NK-92 (cell line): ENCODE data around the gene FBLN2.
"Not testable (repeated sequence)": the region's sequence is repeated elsewhere in the genome, so short reads cannot be mapped to it uniquely, and the experiment has no call there.

Experiments used
- DNase-seq: peaks from one replicate; lab custom pipeline; 2025; ENCODE audit not compliant: unreplicated experiment; lab: John Stamatoyannopoulos, UW

The FBLN2 gene

DNA sequence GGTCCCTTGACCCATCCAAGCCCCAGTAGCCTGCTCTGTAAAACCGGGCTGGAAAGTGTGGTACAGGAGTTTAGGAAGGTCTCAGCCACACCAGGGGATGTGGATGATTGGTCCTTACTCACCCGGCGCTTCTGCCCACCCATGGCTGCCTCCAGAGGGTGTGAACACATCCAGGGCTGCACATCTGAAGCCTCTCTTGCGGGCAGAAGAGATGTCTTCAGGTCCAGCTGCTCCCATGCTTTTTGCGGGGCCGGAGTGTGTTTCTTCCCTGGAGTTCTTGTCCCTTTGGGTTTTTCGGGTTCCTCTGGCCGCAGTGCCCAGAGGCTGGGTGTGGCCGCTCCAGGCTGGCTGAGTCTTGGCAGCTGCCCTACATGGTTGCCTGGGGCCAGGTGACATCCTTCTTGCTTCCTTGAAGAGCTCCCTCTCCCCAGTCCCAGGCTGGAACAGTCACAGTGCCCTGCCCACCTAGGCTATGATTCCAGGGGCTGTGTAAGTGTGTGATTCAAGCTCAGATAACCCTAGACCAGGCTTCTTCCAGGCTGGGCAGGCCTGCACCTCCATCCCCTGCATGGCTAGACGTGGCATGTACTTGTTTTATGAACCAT, 34.9 kb upstream of the FBLN2 start:
- no peak for DNase-seq

DNA sequence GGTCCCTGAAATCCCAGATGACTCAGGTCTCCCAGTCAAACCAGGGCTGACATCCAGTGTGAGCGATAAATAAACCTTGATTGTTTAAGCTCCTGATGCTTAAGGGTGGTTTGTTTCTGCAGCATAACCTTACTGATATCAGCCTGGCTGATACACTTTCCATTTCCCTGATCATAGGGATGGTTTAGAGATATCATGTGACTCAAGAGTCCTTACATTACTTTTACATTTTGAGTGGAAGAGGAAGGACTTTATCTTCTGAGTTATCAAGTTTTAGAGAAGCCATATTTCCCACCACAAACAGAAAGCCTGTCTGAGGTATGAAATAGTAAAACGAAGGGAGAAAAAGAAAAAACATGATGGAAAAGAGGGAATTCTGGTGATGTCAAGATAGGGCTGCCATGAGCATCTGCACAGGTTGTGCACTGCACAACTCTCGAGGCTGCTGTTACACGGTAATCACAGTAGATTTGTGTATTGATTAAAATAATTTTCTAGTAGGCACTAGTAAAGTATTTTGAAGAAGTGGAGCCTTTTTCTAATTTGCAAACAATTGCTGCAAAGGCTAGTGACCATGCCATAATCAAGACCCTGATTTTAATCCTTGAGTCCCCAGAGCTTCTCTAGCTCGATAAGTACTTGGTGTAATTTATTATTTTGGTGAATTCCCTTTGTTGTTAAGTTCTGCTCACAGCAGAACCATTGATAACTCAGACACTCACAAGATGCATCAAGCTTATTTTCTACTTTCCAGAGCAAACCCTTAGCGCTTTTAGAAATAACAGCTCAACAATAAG, 34.1 kb upstream of the FBLN2 start:
- DNase-seq, result no peak

GRCh38 chr3:13515786-13516759, 32.9 kb upstream of the FBLN2 start:
- no peak for DNase-seq

DNA sequence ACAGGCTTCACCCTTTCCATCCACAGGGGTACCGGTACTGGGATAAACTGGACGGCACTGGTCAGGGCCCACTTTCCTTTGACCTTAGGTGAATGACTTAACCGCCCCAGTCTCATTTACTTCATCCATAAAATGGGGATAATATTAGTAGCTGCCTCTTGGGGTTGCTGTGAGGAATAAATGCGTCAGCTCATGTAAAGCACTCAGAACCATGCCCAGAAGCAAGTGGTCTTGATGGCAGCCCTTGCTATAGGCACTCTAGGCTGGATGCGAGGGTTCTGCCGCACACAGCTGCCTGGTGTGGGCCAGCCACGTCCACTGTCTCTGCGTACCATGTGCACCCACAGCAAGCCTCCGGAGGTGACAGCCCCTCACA, 32.2 kb upstream of the FBLN2 start:
- no peak for DNase-seq

DNA sequence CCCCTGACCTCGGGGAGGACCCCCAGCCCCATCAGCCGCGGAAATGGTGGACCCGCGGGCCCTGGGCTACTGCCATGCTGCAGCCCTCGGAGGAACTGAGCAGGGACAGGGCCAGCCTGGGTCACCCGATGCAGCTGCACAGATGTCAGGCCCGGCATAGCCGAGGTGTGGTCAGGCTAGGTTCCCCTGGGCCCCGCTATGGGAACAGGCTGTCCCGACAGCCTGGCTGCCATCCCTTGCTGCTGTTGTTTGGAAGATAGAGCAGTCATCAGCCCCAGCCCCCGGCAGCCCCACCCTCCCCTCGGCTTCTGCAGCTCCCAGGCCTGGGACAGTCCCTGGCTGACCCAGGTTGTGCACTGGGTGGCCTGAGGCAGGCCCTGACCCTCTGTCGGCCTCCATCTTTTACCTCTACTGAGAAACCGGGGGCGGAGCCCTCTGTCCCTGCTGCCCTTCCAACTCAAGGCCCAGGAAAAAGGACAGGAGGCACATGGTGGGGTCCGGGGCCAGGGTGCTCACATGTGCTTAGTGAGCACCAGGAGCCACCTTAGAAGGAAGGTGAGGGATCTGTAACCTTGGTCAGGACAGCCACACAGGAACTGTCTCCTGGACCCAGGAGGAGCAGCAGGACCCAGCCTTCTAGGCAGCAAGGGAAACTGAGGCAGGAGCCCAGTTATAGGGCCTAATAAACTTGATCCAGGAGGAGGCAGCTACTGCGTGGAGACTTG, 31.5 kb upstream of the FBLN2 start:
- DNase-seq, result no peak

GRCh38 chr3:13518516-13518953, 30.4 kb upstream of the FBLN2 start:
- no peak for DNase-seq

DNA sequence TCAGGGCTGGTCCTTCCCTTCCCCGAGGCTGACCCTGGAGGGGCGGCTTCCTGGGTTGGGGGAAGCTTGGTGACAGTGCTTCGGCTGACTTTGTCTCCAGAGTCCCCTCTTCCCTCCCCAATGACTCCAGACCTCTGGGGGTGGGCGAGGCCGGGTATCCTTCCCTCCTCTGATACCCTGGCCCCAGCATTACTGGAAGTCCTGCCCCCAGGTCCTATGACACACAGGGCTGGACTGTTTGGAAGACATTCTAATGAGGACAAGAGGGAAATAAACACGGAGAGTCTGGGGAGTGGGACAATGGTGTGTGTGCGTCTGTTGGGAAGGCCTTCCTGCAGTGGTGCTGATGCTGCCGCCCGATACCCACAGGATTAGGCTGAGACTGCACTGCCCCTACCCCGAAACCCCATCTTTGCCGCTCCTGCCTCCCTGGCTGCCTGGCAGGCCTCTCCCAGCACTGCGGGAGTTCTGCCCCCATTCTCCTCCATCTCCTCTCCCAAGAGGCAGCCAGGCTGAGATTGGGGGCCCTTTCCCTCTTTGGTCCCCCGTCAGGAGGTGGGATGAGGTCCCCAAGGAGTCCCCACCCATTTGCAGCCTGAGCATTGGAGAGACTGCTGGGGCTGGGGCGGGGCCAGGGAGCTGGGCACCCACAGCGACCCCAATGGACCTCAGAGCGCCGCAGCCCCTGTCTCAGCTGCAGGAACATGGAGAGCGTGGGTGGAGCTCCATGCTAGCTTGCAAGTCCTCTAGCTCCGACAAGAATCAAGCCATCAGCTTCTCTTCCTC, 29.7 kb upstream of the FBLN2 start:
- DNase-seq, result no peak

- DNase-seq, result no peak
These were observed 28.5 kb upstream of the FBLN2 start for GRCh38 chr3:13520326-13520880.

DNA sequence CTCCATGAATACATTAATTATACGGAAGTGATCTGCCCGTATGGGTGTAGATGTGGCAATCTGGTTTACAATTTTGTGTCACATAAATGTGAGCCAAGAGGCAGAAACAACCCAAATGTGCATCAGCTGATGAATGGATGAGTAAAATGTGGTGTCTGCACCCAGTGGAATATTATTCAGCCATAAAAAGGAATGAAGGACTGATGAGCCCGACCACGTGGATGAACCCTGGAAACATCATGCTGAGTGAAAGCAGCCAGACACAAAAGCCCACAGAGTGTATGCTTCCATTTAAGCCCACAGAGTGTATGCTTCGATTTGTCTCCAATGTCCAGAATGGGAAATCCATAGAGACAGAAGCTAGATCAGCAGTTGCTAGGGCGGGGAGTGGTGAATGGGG, 27.6 kb upstream of the FBLN2 start:
- no peak for DNase-seq

GRCh38 chr3:13521749-13522148, 27.2 kb upstream of the FBLN2 start:
- DNase-seq, result not testable (repeated sequence)

GRCh38 chr3:13522236-13522635, 26.7 kb upstream of the FBLN2 start:
- DNase-seq, result no peak

DNA sequence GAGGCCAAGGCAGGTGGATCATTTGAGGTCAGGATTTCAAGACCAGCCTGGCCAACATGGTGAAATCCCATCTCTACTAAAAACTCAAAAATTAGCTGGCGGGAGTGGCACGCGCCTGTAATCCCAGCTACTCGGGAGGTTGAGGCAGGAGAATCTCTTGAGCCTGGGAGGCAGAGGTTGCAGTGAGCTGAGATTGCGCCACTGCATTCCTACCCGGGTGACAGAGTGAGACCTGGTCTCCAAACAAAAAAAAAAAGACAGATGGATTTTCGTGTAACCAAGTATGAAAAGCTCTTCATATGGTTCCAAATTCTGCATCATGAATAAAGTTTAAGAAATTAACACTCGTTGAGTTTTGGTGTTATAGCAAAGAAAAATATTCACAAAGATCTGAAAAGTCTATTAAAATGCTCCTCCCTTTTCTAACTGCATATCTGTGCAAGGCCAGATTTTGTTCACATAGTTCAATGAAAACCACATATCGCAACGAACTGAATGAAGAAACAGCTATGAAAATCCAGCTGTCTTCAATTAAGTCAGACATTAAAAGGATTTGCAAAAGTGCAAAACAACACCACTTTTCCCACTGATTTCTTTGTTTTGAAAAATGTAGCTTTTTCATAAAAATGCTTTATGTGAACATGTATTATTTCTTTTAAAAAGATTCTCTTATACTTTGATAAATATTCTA, 23.8 kb upstream of the FBLN2 start:
- DNase-seq, result no peak

- no peak for DNase-seq
These were observed 22.9 kb upstream of the FBLN2 start for GRCh38 chr3:13525827-13526625.

- DNase-seq, result no peak
These were observed 22.3 kb upstream of the FBLN2 start for GRCh38 chr3:13526626-13526949.

DNA sequence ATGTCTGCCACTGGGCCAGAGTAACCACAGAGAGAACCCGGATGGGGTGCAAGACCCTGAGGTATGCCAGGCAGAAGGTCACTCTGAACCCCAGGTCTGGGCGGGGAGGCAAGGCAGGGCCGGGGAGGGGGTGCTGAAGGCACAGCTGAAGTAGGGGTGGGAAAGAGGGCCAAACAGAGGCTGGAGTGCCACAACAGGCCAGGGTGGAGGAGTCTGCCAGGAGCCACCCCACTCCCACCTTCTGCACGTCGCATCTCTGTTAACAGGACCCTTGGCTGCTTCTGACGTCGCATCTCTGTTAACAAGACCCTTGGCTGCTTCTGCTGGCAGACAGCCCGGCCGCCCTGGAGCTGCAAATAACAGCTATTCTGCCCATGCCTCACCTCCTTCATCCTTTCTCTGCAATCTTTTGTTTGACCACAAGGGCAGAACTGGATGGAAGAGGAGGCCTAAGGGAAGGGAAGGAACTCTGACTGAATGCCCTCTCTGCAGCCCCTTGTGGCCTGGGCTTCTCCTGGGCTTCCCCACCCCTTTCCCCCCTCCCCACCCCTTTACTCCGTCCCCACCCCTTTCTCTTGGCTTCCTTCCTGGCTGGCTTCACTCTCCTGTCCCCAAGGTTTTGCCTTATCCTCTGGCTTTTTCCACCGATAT, 20.6 kb upstream of the FBLN2 start:
- DNase-seq, result no peak

DNA sequence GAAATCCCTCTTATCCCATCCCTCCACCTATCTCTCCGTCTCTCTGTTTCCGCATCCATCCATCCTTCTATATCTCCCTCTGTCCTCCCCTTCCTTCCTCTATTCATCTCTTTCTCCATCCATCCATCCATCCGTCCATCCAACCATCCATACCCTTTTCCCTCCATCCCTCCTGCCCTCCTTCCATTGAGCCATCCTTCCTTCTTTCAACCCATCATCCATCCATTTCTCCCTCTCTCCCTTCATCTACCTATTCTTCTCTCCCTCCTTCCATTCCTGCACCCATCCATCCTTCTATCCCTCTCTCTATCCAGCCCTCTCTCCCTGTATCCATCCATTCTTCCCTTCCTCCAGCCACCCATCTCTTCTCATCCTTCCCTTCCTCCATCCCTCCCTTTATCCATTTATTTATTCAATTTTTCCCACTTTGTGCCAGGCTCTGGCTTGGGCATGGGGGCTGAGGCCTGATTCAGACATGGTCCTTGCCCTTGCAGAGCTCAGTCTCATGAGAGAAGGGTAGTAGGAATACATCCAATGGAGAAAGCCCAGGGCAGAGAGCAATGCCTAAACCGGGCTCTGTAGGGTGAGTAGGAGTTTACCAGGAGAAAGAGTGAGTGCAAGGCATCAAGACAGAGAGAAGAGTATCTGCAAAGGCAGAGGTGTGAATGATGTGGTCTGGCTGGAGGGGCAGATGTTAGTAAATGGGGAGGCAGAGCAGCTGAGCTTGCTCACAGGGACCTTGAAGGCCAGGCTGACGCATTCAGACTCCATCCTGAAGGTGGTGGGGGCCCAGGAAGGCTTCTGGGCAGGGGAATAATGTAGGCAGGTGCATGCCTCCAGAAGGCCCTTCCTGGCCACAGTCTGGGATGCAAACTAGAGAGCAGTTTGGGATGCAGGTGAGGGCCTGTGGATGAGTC, 19.5 kb upstream of the FBLN2 start:
- no peak for DNase-seq
